GM18511 (cell line): ENCODE results near the gene ADM2.
A peak's percentile ranks its signal among the peaks of the same experiment; 100 is the strongest.

Source experiments
- ATAC-seq: cut with Tn5 transposase; IDR thresholded peaks from one replicate; pipeline ENCODE4 v1.9.1; 2021; ENCODE audit warnings: mild to moderate bottlenecking, moderate library complexity; ENCODE audit not compliant: unreplicated experiment

The ADM2 gene

DNA sequence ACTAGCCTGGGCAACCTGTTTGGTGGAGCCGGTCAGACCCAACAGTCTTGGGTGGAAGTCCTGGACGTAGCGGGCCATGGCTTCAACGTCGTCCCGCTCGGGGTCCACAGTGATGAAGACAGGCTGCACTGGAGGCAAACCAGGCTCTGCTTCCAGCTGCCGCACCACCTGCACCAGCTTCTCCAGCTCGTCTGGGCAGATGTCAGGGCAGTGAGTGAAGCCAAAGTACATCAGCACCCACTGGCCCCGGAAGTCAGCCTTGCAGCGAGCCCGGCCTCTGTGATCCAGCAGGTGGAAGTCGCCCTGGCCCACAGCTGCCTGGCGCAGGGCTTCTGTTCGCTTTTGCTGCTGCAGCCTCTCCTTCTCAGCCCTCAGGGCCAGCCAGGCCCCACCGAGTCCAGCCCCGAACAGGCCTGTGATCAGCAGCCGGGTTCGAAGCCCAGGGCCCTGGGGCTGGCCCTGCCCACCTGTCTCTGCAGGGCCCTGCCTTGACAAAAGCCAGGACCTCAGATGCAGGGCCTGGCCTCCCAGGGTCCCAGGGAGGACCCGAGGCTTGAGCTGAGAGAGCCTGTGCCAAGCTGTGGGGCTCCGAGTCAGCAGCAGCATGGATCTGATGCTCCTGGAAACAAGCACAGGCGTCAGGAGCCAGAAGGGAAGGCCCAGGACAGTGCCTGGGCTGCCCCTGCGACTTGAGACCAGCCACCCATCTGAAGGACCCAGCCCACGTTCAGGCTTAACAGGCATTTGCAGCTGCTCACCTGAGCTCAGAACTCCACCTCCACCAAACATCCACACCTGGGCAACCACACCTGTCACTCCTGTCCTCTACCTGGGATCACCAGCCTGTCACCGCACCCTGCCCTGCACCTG is 42.7 kb downstream of the ADM2 start:
- no peak for ATAC-seq

DNA sequence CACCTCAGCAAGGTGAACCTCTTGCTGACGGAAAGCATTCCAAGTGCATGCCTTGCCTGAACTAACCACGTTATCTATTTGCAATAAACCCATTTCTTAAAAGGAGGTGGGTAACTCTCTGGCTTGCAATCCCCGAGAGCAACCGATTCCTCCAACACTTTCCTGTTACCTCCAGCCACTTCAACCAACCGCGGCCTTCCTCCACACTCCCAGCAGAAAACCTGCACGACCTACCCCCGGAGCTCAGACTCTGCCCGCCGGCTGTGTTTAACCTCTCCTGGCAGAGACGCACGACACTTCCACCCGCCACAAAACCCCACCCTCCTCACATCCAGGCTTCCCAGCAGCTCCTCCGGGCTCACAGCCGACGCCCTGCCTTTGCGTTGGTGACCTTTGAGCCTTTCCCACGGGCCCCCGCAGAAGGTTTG is 43.3 kb downstream of the ADM2 start:
- ATAC-seq = no peak

GRCh38 chr22:50525104-50525857 is 43.9 kb downstream of the ADM2 start, which contains the start of gene SCO2:
Gene SCO2 (minus strand): TSS chr22:50525598. CDS start chr22:50524411, 1,187 bp downstream.
- ATAC-seq = peak; percentile 48

- ATAC-seq = no peak
Measured at GRCh38 chr22:50525858-50526107, 44.4 kb downstream of the ADM2 start.

DNA sequence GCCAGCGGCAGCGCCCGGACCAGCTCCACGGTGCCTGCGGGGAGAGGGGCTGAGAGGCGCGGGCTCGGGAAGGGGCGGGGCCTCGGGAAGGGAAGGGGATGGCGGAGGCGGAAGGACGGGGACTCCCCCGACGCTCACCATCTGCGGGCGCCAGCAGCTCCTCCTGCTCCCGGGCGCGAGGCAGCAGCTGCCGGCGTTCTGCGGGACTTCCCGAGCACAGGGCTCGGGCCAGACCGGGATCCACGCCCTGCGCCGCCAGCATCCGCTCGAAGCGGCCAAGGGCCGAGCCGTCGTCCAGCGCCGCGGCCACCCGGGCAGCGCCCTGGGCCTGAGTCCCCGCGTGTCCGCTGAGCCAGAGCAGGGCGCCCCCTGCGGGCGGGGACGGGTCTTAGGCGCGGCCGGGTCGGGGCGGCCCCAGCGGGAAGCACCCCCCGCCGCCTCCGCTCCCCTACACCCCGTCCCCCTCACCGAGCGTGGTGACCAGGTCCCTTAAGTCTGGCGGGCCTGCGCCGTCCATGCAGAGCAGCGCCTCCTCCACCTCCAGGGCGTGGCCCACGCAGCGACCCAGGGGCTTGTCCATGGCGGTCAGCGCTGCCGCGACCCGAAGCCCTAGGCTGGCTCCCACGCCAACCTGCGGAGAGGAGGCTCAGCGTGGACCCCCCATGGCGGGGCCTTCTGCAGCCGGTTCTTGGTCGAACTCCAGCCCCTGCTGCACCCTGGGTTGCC is 44.9 kb downstream of the ADM2 start:
- ATAC-seq = peak; percentile 37

DNA sequence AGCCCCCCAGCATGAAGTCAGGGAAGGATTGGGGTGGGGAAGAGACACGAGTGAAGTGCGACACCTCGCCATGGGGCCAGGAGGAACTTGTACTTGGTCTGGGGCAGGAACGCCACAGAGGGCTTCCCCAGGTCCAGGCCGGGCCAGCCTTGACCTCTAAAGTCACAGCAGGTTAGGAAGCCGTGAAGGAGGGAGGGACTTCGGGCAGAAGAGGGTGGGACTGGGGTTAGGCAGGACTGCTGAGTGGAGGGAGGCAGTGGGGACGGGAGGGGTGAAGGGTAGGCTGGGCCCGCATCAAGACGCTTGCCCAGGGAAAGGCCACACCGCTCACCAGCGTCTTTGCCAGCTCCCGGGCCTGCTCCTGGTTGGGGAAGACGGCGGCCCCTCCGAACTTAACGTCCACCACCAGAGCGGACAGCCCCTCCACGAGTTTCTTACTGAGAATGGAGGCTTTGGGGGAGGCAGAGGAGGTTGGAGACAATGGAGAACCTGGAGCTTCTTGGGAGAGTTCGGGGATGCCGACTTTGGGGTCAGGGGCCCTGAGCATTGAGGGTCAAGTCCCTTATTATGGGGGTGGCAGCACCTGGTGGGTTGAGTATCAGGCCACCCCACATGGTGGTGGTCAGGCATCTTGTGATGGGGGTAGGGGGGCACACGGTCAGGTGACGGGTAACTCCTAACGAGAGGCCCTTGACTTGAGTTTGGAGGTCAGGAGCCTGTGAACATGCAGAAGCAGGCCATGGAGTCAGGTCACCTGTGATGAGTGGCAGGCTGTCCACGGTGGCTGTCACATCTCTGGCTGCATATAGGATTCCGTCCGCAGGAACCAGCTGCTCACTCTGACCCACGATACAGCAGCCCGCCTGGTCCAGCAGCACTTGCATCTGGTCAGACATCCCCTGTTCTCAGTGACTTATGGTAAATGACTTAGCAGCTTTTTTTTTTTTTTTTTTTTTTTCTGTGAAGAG is 45.8 kb downstream of the ADM2 start:
- ATAC-seq = no peak

DNA sequence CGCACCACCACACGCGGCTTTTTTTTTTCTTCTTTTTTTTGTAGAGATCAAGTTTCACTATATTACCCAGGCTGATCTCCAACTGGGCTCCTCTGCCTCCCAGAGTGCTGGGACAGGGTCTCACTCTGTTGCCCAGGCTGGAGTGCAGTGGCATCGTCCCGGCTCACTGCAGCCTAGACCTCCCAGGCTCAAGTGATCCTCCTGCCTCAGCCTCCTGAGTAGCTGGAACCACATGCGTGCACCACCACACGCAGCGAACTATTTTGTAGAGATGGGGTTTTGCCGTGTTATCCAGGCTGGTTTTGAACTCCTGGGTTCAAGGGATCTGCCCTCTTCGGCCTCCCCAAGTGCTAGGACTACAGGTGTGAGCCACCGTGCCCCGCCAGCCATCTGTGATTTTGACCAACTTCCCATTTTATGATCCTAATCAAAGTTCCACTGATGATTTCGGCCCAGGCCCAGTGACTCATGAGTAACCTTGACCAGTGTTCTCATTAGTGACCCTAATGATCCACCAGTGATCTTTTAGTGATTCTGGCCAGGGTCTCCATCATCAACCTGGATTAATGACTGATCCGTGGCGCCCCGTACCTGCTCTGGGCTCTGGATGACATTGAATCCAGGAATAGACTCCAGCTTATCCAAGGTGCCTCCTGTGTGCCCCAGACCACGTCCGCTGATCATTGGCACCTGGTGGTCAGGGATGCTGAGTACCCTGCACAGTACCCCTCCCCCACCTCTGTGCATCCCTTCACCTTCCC is 46.8 kb downstream of the ADM2 start:
- no peak for ATAC-seq

GRCh38 chr22:50528682-50529415 is 47.5 kb downstream of the ADM2 start:
- ATAC-seq = no peak

DNA sequence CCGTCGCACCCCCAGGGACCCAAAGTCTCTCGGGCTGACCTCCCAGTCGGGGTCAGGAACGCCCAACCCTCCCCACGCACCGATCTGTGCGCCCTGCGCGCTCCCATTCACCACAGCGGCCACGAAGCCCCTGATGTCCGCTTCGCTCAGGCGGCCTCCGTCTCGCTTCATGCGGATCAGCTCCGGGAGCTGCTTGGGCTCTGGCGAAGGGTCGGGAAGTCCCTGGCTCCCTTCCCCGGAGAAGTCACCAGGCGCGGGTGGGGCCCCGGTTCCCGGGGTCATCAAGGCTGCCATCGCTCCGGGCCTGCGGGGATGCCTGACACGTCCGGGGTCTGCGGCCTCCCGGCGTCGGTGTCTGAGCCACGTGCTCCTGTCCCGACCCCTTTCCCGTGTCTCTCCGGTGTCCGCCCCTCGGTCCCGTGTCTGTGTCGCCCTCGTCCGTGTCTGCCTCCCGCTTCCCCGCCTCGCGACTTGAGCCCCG is 48.1 kb downstream of the ADM2 start:
- no peak for ATAC-seq

DNA sequence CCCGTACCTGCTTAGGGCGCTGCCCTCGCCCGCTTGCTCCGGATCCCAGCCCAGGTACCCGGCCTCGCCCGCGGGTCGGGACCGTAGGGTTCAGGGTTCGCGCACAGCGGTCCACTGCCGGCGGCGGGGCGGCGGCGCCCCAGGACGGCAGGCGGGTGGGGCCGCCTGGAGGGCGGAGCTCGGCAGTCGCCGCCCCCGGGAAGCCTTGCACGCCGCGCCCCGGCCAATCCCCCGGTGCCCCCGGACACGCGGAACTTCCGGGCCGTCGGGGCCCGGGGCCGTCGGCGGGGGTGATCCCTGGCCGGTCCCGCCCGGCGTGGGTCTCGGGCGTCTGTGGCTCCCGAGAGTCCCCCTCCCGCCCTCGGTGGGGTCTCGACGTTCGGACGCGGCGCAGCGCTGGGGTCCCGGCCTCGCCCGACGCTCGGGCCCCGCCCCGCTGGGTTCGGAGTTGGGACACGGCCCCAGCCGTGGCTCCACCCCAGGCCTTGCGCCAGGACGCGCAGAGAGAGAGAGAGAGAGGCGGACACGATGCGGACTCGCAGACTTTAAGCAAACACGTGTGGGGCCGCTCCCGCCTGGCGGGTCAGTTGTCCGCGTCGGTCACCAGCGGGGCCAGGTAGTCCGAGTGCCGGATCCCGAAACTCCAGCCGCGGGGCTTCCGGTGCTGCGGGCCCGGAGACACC is 48.7 kb downstream of the ADM2 start, which contains the start of gene TYMP:
TYMP (minus strand) TSS at position 116 of the 683 bp plus-strand sequence. CDS start 303 bp downstream, outside the sequence.
- peak; percentile 20 for ATAC-seq

DNA sequence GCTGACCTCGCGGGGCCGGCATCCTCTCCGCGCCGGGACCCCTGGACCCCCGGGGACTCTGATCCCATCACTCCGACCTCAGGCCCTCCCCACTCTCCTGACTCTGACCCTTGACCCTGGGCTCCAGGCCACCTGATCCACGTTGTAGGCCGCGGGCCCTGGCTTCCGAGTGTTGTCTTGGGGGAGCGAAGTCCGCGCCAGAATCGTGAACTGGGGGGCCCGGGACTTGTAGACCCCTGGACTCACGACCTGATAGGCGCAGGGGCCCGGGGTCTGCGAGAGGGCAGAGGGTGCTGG is 49.2 kb downstream of the ADM2 start:
- no peak for ATAC-seq

DNA sequence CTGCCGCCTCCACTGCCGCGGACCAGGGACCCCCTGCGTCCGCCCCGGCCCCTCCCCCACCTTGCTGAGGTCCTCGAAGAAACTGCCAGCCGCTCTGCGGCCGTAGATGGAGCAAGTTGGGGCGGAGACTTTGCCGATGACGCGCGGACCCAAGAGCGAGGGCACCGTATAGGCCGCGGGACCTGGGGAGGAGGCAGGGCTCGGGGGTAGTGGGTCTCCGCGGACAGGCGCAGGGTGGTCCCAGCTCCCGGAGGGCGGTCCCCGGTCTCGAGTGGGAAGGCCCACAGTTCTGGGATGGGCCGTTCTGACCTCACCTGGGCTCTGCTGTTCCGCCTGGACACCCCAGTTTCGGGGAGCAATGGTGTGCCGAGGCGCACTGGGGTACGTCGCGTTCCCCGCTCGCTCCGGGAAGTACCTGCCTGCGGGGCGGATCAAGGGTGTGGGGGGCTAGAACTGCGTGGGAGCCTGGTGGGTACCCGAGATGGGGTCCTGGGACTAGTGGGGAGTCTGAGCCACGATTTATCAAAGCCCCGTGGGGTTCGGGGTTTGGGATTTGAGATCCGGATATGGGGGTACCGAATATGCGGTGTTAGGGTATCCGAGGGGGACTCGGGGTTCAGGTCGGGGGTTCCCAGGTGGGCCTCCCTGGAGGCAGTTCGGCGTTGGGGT is 49.7 kb downstream of the ADM2 start:
- ATAC-seq = peak; percentile 26

DNA sequence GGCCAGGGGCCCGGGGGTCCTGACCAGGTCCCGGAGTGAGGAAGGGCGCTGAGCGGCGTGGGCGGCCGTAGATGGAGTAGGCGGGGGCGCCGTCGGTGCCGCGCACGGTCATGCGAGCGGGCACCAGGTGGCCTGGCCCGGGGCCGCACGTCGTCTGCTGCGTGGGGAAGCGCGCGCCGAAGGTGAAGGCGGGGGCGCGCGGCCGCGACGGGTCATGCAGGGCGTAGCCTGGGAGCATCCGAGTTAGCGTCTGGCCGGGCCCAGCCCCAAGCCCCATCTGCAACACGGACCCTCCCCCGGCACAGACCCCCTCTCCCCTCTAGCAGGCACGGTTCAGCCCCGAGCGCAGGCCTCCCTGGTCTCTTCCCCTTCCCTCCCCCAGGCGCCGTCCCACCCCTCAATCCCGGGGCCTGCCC is 50.2 kb downstream of the ADM2 start:
- ATAC-seq = no peak

DNA sequence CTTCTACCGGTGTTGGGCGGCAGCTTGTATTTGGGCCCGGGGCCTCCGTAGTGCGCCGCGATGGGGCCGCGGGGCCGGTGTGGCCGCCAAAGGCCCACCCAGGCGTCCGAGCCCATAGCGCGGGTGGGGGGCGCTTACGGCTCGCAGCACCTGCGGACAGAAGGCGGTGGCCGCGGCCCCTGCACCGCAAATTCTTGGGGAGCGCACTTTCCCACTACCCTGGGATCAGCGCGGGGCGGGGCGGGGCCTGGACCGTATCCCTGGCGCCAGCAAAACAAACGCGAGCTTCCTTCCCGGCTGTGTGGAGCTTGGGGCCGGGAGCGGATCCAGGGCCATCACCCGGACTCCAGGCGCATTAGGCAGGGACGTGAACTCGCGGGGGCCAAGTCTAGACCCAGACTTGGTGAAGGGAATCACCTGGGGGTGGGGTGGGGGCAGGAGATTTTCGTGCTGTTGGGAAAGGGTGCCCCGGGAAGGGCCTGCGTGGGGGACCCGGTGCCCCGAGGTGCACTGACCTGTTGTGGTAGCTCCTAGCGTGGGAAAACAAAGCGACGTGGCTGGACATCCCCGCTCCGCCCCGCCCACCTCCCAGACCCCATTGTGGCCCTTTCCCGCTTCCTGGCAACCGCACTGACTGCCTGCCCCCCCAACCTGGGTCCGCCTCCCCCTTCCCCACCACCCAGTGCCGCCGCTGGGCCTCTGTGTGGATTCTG is 50.8 kb downstream of the ADM2 start:
- ATAC-seq = no peak

DNA sequence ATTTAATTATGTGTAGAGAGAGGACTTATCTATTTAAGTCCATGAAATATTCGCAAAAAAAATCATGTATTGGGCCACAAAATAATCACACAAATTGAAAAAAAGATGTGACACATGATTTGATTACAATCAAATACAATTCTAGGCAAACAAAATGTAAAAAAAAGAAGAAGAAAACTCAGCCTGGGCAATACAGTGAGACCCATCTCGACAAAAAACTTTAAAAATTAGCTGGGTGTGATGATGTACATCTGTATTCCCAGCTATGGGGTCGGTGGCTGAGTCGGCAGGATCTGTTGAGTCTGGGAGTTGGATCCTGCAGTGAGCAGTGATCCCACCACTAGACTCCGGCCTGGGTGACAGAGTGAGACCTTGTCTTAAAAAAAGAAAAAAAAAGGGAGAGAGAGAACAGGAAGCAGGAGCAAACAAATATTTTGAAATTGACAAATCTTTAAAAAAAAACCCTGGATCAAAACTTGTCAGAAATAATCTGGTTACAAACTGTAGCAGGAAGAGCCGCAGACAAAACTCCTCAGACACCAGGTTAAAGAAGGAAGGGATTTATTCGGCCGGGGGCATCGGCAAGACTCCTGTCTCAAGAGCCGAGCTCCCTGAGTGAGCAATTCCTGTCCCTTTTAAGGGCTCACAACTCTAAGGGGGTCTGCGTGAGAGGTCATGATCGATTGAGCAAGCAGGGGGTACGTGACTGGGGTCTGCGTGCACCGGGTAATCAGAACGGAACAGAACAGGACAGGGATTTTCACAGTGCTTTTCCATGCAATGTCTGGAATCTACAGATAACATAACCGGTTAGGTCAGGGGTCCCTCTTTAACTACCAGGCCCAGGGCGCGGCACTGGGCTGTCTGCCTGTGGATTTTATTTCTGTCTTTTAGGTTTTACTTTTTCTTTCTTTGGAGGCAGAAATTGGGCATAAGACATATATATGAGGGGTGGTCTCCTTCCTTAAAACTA is 51.8 kb downstream of the ADM2 start:
- no peak for ATAC-seq
